CD14-positive monocyte (primary cell): ENCODE data around the gene ANKRD62. TPM values are rescaled to one million over a fixed set of nuclear protein-coding genes. Genes with fewer than 3 reads are reported as not detected.

Source experiments
- DNase-seq, 3 donors: peaks; one replicate each; pipeline ENCODE4 v3.0.0-alpha.2; 2011 to 2022
- H2AFZ ChIP-seq: 2 replicates; pipeline ENCODE4 v1.6.0; 2012; ENCODE audit warnings: mild to moderate bottlenecking, low read depth, low read length, inconsistent platforms; ENCODE audit not compliant: insufficient read depth, poor library complexity, severe bottlenecking
- H3K27ac ChIP-seq, 2 donors: 1 replicate in 1 of 2; 2 replicates in 1 of 2; pipeline ENCODE4 v1.5.1; 2012 to 2013; ENCODE audit warnings: low read length in 2 of 2, control low read depth in 1 of 2, inconsistent platforms in 1 of 2, low read depth in 1 of 2, mild to moderate bottlenecking in 1 of 2
- H3K27me3 ChIP-seq, 2 donors: one replicate each; pipeline versions ENCODE4 v1.6.0 to v1.6.1; 2011 to 2013; ENCODE audit warnings: low read length in 2 of 2; ENCODE audit not compliant: control insufficient read depth in 2 of 2, insufficient read depth in 2 of 2
- H3K36me3 ChIP-seq, 2 donors: replicated peaks in 1 of 2; 1 replicate in 1 of 2; 2 replicates in 1 of 2; pipeline versions ENCODE4 v1.5.1 to v1.6.1; 2012 to 2013; ENCODE audit warnings: low read length in 2 of 2, control low read depth in 1 of 2, inconsistent platforms in 1 of 2, mild to moderate bottlenecking in 1 of 2; ENCODE audit not compliant: insufficient read depth in 2 of 2, control insufficient read depth in 1 of 2
- H3K4me1 ChIP-seq, 2 donors: 1 replicate in 1 of 2; 2 replicates in 1 of 2; pipeline versions ENCODE4 v1.5.1 to v1.6.1; 2012 to 2013; ENCODE audit warnings: low read length in 2 of 2, control low read depth in 1 of 2, inconsistent platforms in 1 of 2, mild to moderate bottlenecking in 1 of 2, moderate library complexity in 1 of 2; ENCODE audit not compliant: insufficient read depth in 2 of 2, control insufficient read depth in 1 of 2
- H3K4me2 ChIP-seq: replicated peaks from 2 replicates; pipeline ENCODE3; 2012; ENCODE audit warnings: low read length, moderate library complexity, mild to moderate bottlenecking; ENCODE audit not compliant: poor library complexity, severe bottlenecking; ENCODE audit errors: extremely low read depth
- H3K4me3 ChIP-seq, 3 experiments: fragments of 200-600 bp in 1 of 3; sonication (generic) in 1 of 3; replicated peaks in 1 of 3; 1 replicate in 2 of 3; 2 replicates in 1 of 3; pipeline ENCODE4 v1.5.1; 2011 to 2013; ENCODE audit warnings: low read length in 3 of 3, mild to moderate bottlenecking in 3 of 3, control low read depth in 2 of 3, low read depth in 2 of 3, inconsistent platforms in 1 of 3, moderate library complexity in 1 of 3
- H3K79me2 ChIP-seq: 2 replicates; pipeline ENCODE4 v1.6.0; 2012; ENCODE audit warnings: mild to moderate bottlenecking, control low read depth, inconsistent platforms, low read length, moderate library complexity; ENCODE audit not compliant: insufficient read depth
- H3K9ac ChIP-seq: 2 replicates; pipeline ENCODE4 v1.6.0; 2017; ENCODE audit warnings: low read length, mild to moderate bottlenecking; ENCODE audit not compliant: insufficient read depth, poor library complexity, severe bottlenecking
- H3K9me3 ChIP-seq, 2 donors: replicated peaks in 1 of 2; 1 replicate in 1 of 2; 2 replicates in 1 of 2; pipeline versions ENCODE4 v1.5.1 to v1.6.1; 2012 to 2013; ENCODE audit warnings: low read length in 2 of 2, control low read depth in 1 of 2; ENCODE audit not compliant: control insufficient read depth in 1 of 2, insufficient read depth in 1 of 2
- H4K20me1 ChIP-seq: 2 replicates; pipeline ENCODE4 v1.6.0; 2012; ENCODE audit warnings: mild to moderate bottlenecking, low read length, control low read depth, moderate library complexity; ENCODE audit not compliant: insufficient read depth
- H3K27ac Mint-ChIP-seq, 7 donors: one replicate each; pipeline ENCODE4 v1.8.0; 2020; ENCODE audit warnings: mild to moderate bottlenecking in 7 of 7, mixed read lengths in 7 of 7, moderate library complexity in 6 of 7, inconsistent platforms in 2 of 7
- H3K27me3 Mint-ChIP-seq, 3 donors: one replicate each; pipeline ENCODE4 v1.8.0; 2021 to 2022; ENCODE audit warnings: low read depth in 3 of 3, mild to moderate bottlenecking in 3 of 3, mixed read lengths in 3 of 3, moderate library complexity in 3 of 3, inconsistent platforms in 1 of 3
- H3K36me3 Mint-ChIP-seq, 2 donors: one replicate each; pipeline ENCODE4 v1.8.0; 2020; ENCODE audit warnings: mixed read lengths in 2 of 2, inconsistent platforms in 1 of 2, mild to moderate bottlenecking in 1 of 2
- H3K4me1 Mint-ChIP-seq: one replicate; pipeline ENCODE4 v1.8.0; 2020; ENCODE audit warnings: mild to moderate bottlenecking, mixed read lengths
- H3K4me3 Mint-ChIP-seq, 2 donors: one replicate each; pipeline ENCODE4 v1.8.0; 2020; ENCODE audit warnings: mild to moderate bottlenecking in 2 of 2, mixed read lengths in 2 of 2, moderate library complexity in 1 of 2
- H3K9me3 Mint-ChIP-seq, 7 donors: one replicate each; pipeline ENCODE4 v1.8.0; 2020 to 2022; ENCODE audit warnings: mixed read lengths in 7 of 7, mild to moderate bottlenecking in 6 of 7, moderate library complexity in 6 of 7, inconsistent platforms in 2 of 7
- CTCF ChIP-seq: fragments of 200-600 bp; IDR thresholded peaks from one replicate; pipeline ENCODE4 v1.8.0; 2022; ENCODE audit warnings: antibody characterized with exemption, mild to moderate bottlenecking
- WGBS: methylation state at CpG from one replicate; pipeline ENCODE4 v1.1.5; 2013; ENCODE audit warnings: missing lambda C conversion rate; ENCODE audit not compliant: insufficient coverage; 5-methylcytosine and 5-hydroxymethylcytosine counted together
- intact Hi-C, 2 donors: fragments of 100-400 bp; cut with micrococcal nuclease; formaldehyde crosslinking; loops; one replicate each; pipeline versions ENCODE4 v1.15.0 to v1.15.1; 2023
- polyA plus RNA-seq, 3 donors: library from polyadenylated mRNA; depleted of rRNA in 1 of 3; unstranded in 2 of 3; stranded (reverse) in 1 of 3; fragments of 300-500 nt in 2 of 3; fragments of >200 nt in 1 of 3; fragmentation: Illumina TruSeq in 2 of 3; gene quantifications; 1 replicate in 2 of 3; 2 replicates in 1 of 3; pipeline ENCODE4 v1.2.3, GENCODE V29; 2012 to 2021

Gene ANKRD62
- polyA plus RNA-seq, 3 donors: not detected

- Histone ChIP-seq H4K20me1 (no peaks in the 10 kb centered on the region), H3K4me3 (no peak overlapping the region), H3K27ac (no peak overlapping the region), H3K4me2 (no peak overlapping the region), H3K36me3 (no peaks in the 10 kb centered on the region), H3K9ac (no peak overlapping the region), H3K9me3 (no peaks in the 10 kb centered on the region), H3K79me2 (no peaks in the 10 kb centered on the region), H2AFZ (no peak overlapping the region), H3K4me1 (no peaks in the 10 kb centered on the region), H3K27me3 (no peaks in the 10 kb centered on the region)
- no peak overlapping the region for H3K4me3 Mint-ChIP-seq
- peak overlapping the region in 1 of 7 donors; percentile 47 for H3K27ac Mint-ChIP-seq
- no peak for TF ChIP-seq CTCF
- DNase-seq: no peak
- H3K27me3 Mint-ChIP-seq: peaks cover 1 to 6% (median 2%) of the 10 kb centered on the region in 3 donors
- peaks cover 2 to 11% (median 6%) of the 10 kb centered on the region in 7 donors for H3K9me3 Mint-ChIP-seq
- no peaks in the 10 kb centered on the region for H3K4me1 Mint-ChIP-seq
- no peaks in the 10 kb centered on the region for H3K36me3 Mint-ChIP-seq
- intact Hi-C loops: no loop called here
- WGBS: 91% methylated on average over 4 of the region's 4 CpGs
These were observed 5.5 kb upstream of the ANKRD62 start for GRCh38 chr18:12088096-12088495.

- Histone ChIP-seq H4K20me1 (no peaks in the 10 kb centered on the region), H3K79me2 (no peaks in the 10 kb centered on the region), H2AFZ (no peak overlapping the region), H3K27ac (no peak overlapping the region), H3K9ac (no peak overlapping the region), H3K4me3 (no peak overlapping the region), H3K27me3 (no peaks in the 10 kb centered on the region), H3K4me2 (no peak overlapping the region), H3K9me3 (peaks cover 0 to 3% of the 10 kb centered on the region in 2 donors), H3K36me3 (no peaks in the 10 kb centered on the region), H3K4me1 (no peaks in the 10 kb centered on the region)
- no peak for TF ChIP-seq CTCF
- Mint-ChIP-seq H3K36me3 (no peaks in the 10 kb centered on the region), H3K4me3 (no peak overlapping the region), H3K4me1 (no peaks in the 10 kb centered on the region), H3K27me3 (peaks cover 0 to 2% (median 2%) of the 10 kb centered on the region in 3 donors), H3K27ac (no peak overlapping the region), H3K9me3 (peaks cover 4 to 14% (median 10%) of the 10 kb centered on the region in 7 donors)
- intact Hi-C loops: no loop called here
- WGBS: 93% methylated on average over 5 of the region's 5 CpGs
- no peak for DNase-seq
These were observed 4.8 kb upstream of the ANKRD62 start for GRCh38 chr18:12088731-12089375.
